CD14-positive monocyte (primary cell): Measurements from ENCODE around the gene OTULIN. TPM values are rescaled to one million over a fixed set of nuclear protein-coding genes. Genes with fewer than 3 reads are reported as not detected.

Experiments used
- DNase-seq, 3 donors: peaks; one replicate each; pipeline ENCODE4 v3.0.0-alpha.2; 2011 to 2022
- H2AFZ ChIP-seq: 2 replicates; pipeline ENCODE4 v1.6.0; 2012; ENCODE audit warnings: mild to moderate bottlenecking, low read depth, low read length, inconsistent platforms; ENCODE audit not compliant: insufficient read depth, poor library complexity, severe bottlenecking
- H3K27ac ChIP-seq, 2 donors: 1 replicate in 1 of 2; 2 replicates in 1 of 2; pipeline ENCODE4 v1.5.1; 2012 to 2013; ENCODE audit warnings: low read length in 2 of 2, control low read depth in 1 of 2, inconsistent platforms in 1 of 2, low read depth in 1 of 2, mild to moderate bottlenecking in 1 of 2
- H3K27me3 ChIP-seq, 2 donors: one replicate each; pipeline versions ENCODE4 v1.6.0 to v1.6.1; 2011 to 2013; ENCODE audit warnings: low read length in 2 of 2; ENCODE audit not compliant: control insufficient read depth in 2 of 2, insufficient read depth in 2 of 2
- H3K36me3 ChIP-seq, 2 donors: replicated peaks in 1 of 2; 1 replicate in 1 of 2; 2 replicates in 1 of 2; pipeline versions ENCODE4 v1.5.1 to v1.6.1; 2012 to 2013; ENCODE audit warnings: low read length in 2 of 2, control low read depth in 1 of 2, inconsistent platforms in 1 of 2, mild to moderate bottlenecking in 1 of 2; ENCODE audit not compliant: insufficient read depth in 2 of 2, control insufficient read depth in 1 of 2
- H3K4me1 ChIP-seq, 2 donors: 1 replicate in 1 of 2; 2 replicates in 1 of 2; pipeline versions ENCODE4 v1.5.1 to v1.6.1; 2012 to 2013; ENCODE audit warnings: low read length in 2 of 2, control low read depth in 1 of 2, inconsistent platforms in 1 of 2, mild to moderate bottlenecking in 1 of 2, moderate library complexity in 1 of 2; ENCODE audit not compliant: insufficient read depth in 2 of 2, control insufficient read depth in 1 of 2
- H3K4me2 ChIP-seq: replicated peaks from 2 replicates; pipeline ENCODE3; 2012; ENCODE audit warnings: low read length, moderate library complexity, mild to moderate bottlenecking; ENCODE audit not compliant: poor library complexity, severe bottlenecking; ENCODE audit errors: extremely low read depth
- H3K4me3 ChIP-seq, 3 experiments: fragments of 200-600 bp in 1 of 3; sonication (generic) in 1 of 3; replicated peaks in 1 of 3; 1 replicate in 2 of 3; 2 replicates in 1 of 3; pipeline ENCODE4 v1.5.1; 2011 to 2013; ENCODE audit warnings: low read length in 3 of 3, mild to moderate bottlenecking in 3 of 3, control low read depth in 2 of 3, low read depth in 2 of 3, inconsistent platforms in 1 of 3, moderate library complexity in 1 of 3
- H3K79me2 ChIP-seq: 2 replicates; pipeline ENCODE4 v1.6.0; 2012; ENCODE audit warnings: mild to moderate bottlenecking, control low read depth, inconsistent platforms, low read length, moderate library complexity; ENCODE audit not compliant: insufficient read depth
- H3K9ac ChIP-seq: 2 replicates; pipeline ENCODE4 v1.6.0; 2017; ENCODE audit warnings: low read length, mild to moderate bottlenecking; ENCODE audit not compliant: insufficient read depth, poor library complexity, severe bottlenecking
- H3K9me3 ChIP-seq, 2 donors: replicated peaks in 1 of 2; 1 replicate in 1 of 2; 2 replicates in 1 of 2; pipeline versions ENCODE4 v1.5.1 to v1.6.1; 2012 to 2013; ENCODE audit warnings: low read length in 2 of 2, control low read depth in 1 of 2; ENCODE audit not compliant: control insufficient read depth in 1 of 2, insufficient read depth in 1 of 2
- H4K20me1 ChIP-seq: 2 replicates; pipeline ENCODE4 v1.6.0; 2012; ENCODE audit warnings: mild to moderate bottlenecking, low read length, control low read depth, moderate library complexity; ENCODE audit not compliant: insufficient read depth
- H3K27ac Mint-ChIP-seq, 7 donors: one replicate each; pipeline ENCODE4 v1.8.0; 2020; ENCODE audit warnings: mild to moderate bottlenecking in 7 of 7, mixed read lengths in 7 of 7, moderate library complexity in 6 of 7, inconsistent platforms in 2 of 7
- H3K27me3 Mint-ChIP-seq, 3 donors: one replicate each; pipeline ENCODE4 v1.8.0; 2021 to 2022; ENCODE audit warnings: low read depth in 3 of 3, mild to moderate bottlenecking in 3 of 3, mixed read lengths in 3 of 3, moderate library complexity in 3 of 3, inconsistent platforms in 1 of 3
- H3K36me3 Mint-ChIP-seq, 2 donors: one replicate each; pipeline ENCODE4 v1.8.0; 2020; ENCODE audit warnings: mixed read lengths in 2 of 2, inconsistent platforms in 1 of 2, mild to moderate bottlenecking in 1 of 2
- H3K4me1 Mint-ChIP-seq: one replicate; pipeline ENCODE4 v1.8.0; 2020; ENCODE audit warnings: mild to moderate bottlenecking, mixed read lengths
- H3K4me3 Mint-ChIP-seq, 2 donors: one replicate each; pipeline ENCODE4 v1.8.0; 2020; ENCODE audit warnings: mild to moderate bottlenecking in 2 of 2, mixed read lengths in 2 of 2, moderate library complexity in 1 of 2
- H3K9me3 Mint-ChIP-seq, 7 donors: one replicate each; pipeline ENCODE4 v1.8.0; 2020 to 2022; ENCODE audit warnings: mixed read lengths in 7 of 7, mild to moderate bottlenecking in 6 of 7, moderate library complexity in 6 of 7, inconsistent platforms in 2 of 7
- CTCF ChIP-seq: fragments of 200-600 bp; IDR thresholded peaks from one replicate; pipeline ENCODE4 v1.8.0; 2022; ENCODE audit warnings: antibody characterized with exemption, mild to moderate bottlenecking
- WGBS: methylation state at CpG from one replicate; pipeline ENCODE4 v1.1.5; 2013; ENCODE audit warnings: missing lambda C conversion rate; ENCODE audit not compliant: insufficient coverage; 5-methylcytosine and 5-hydroxymethylcytosine counted together
- intact Hi-C, 2 donors: fragments of 100-400 bp; cut with micrococcal nuclease; formaldehyde crosslinking; loops; one replicate each; pipeline versions ENCODE4 v1.15.0 to v1.15.1; 2023
- polyA plus RNA-seq, 3 donors: library from polyadenylated mRNA; depleted of rRNA in 1 of 3; unstranded in 2 of 3; stranded (reverse) in 1 of 3; fragments of 300-500 nt in 2 of 3; fragments of >200 nt in 1 of 3; fragmentation: Illumina TruSeq in 2 of 3; gene quantifications; 1 replicate in 2 of 3; 2 replicates in 1 of 3; pipeline ENCODE4 v1.2.3, GENCODE V29; 2012 to 2021

The OTULIN gene
- polyA plus RNA-seq, 3 donors: 13.7 to 14.2 (median 14.0) TPM

GRCh38 chr5:14735944-14736343 is 71.4 kb downstream of the OTULIN start:
- Mint-ChIP-seq H3K4me3 (no peak overlapping the region), H3K27ac (peak overlapping the region in 2 of 7 donors; percentile 21 to 30), H3K27me3 (no peaks in the 10 kb centered on the region), H3K4me1 (peaks cover 28% of the 10 kb centered on the region), H3K36me3 (peaks cover 4 to 7% of the 10 kb centered on the region in 2 donors), H3K9me3 (peaks cover 0 to 3% (median 0%) of the 10 kb centered on the region in 7 donors)
- no peak overlapping the region for H3K27ac ChIP-seq
- H3K36me3 ChIP-seq: no peaks in the 10 kb centered on the region
- no peak overlapping the region for H3K4me3 ChIP-seq
- no peaks in the 10 kb centered on the region for H3K27me3 ChIP-seq
- intact Hi-C loops: no loop called here
- no peak overlapping the region for H3K9ac ChIP-seq
- no peak overlapping the region for H2AFZ ChIP-seq
- no peak overlapping the region for H3K4me2 ChIP-seq
- peak; percentile 19 to 42 (median 31) for DNase-seq
- no peaks in the 10 kb centered on the region for H3K9me3 ChIP-seq
- no peaks in the 10 kb centered on the region for H4K20me1 ChIP-seq
- TF ChIP-seq CTCF: no peak
- H3K4me1 ChIP-seq: peaks cover 6 to 13% of the 10 kb centered on the region in 2 donors
- H3K79me2 ChIP-seq: no peaks in the 10 kb centered on the region
- 100% methylated on average over 1 of the region's 4 CpGs for WGBS

- no peak overlapping the region for H3K27ac ChIP-seq
- H3K9ac ChIP-seq: no peak overlapping the region
- H3K27ac Mint-ChIP-seq: no peak overlapping the region
- intact Hi-C loops: no loop called here
- peaks cover 6 to 13% of the 10 kb centered on the region in 2 donors for H3K4me1 ChIP-seq
- no peaks in the 10 kb centered on the region for H3K27me3 ChIP-seq
- H3K79me2 ChIP-seq: no peaks in the 10 kb centered on the region
- TF ChIP-seq CTCF: no peak
- H3K36me3 ChIP-seq: no peaks in the 10 kb centered on the region
- H3K36me3 Mint-ChIP-seq: peaks cover 4 to 11% of the 10 kb centered on the region in 2 donors
- H2AFZ ChIP-seq: no peak overlapping the region
- no peaks in the 10 kb centered on the region for H4K20me1 ChIP-seq
- WGBS: 97% methylated on average over 9 of the region's 10 CpGs
- H3K9me3 ChIP-seq: no peaks in the 10 kb centered on the region
- H3K4me3 ChIP-seq: no peak overlapping the region
- peaks cover 0 to 2% (median 0%) of the 10 kb centered on the region in 3 donors for H3K27me3 Mint-ChIP-seq
- peaks cover 0 to 3% (median 0%) of the 10 kb centered on the region in 7 donors for H3K9me3 Mint-ChIP-seq
- no peak overlapping the region for H3K4me3 Mint-ChIP-seq
- peaks cover 28% of the 10 kb centered on the region for H3K4me1 Mint-ChIP-seq
- no peak for DNase-seq
- no peak overlapping the region for H3K4me2 ChIP-seq
Measured at GRCh38 chr5:14737291-14737690, 72.8 kb downstream of the OTULIN start.
